Suprapubic skin (tissue), 4 donors: ENCODE results near the gene NPY4R. TPM values are rescaled to one million over a fixed set of nuclear protein-coding genes. Genes with fewer than 3 reads are reported as not detected.
"Not testable (repeated sequence)": the region's sequence is repeated elsewhere in the genome, so short reads cannot be mapped to it uniquely, and the experiment has no call there.

Experiments
- DNase-seq, 2 donors: peaks; one replicate each; pipeline ENCODE4 v3.0.0-alpha.2; 2019; ENCODE audit warnings: low spot score in 2 of 2
- H3K27ac ChIP-seq: fragments of 200-600 bp; sonication (generic); one replicate; pipeline ENCODE4 v1.5.1; 2019
- H3K27me3 ChIP-seq: fragments of 200-600 bp; sonication (generic); one replicate; pipeline ENCODE4 v1.5.1; 2019
- H3K36me3 ChIP-seq: fragments of 200-600 bp; sonication (generic); one replicate; pipeline ENCODE4 v1.5.1; 2019
- H3K4me1 ChIP-seq: fragments of 200-600 bp; sonication (generic); one replicate; pipeline ENCODE4 v1.5.1; 2019
- H3K4me3 ChIP-seq: fragments of 200-600 bp; sonication (generic); one replicate; pipeline ENCODE4 v1.5.1; 2019; ENCODE audit warnings: mild to moderate bottlenecking
- H3K9me3 ChIP-seq: fragments of 200-600 bp; sonication (generic); one replicate; pipeline ENCODE4 v1.5.1; 2019
- WGBS: methylation state at CpG from one replicate; pipeline ENCODE4 v1.1.5; 2018; 5-methylcytosine and 5-hydroxymethylcytosine counted together
- total RNA-seq, 4 donors: library from RNA; depleted of rRNA; stranded (reverse); fragments of >200 nt; gene quantifications; one replicate each; pipeline ENCODE4 v1.1.0, GENCODE V29; 2016

The NPY4R gene
- total RNA-seq, 4 donors from 2014 or later, result 0.39 to 3.8 (median 0.78) TPM

DNA sequence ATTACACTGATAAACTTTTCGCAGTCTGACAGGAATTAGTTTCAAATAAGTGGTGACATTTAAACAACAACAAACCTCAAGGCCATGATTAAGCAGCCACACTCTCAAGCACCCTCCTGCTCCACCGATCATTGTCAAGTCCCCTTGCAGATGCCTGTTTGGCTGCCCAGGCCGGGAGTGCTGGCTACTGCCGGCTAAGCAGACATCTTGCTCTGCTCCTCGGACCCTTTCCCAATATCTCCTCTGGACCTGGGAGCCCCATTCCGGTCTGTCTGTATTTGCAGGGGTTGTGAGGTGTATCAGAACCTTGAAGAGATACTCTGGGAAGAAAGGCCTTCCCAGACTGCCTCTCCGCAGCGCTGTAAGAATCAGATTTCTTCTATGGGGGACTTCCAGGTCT lies 14.9 kb downstream of the NPY4R start:
- not testable (repeated sequence) for H3K4me3 ChIP-seq, DNase-seq, H3K9me3 ChIP-seq, H3K4me1 ChIP-seq, H3K36me3 ChIP-seq, H3K27me3 ChIP-seq, H3K27ac ChIP-seq
- WGBS, result 90% methylated on average over 7 of the region's 8 CpGs

- 95% methylated on average over 3 of the region's 5 CpGs for WGBS
- not testable (repeated sequence) for H3K4me1 ChIP-seq, H3K27me3 ChIP-seq, H3K27ac ChIP-seq, H3K9me3 ChIP-seq, DNase-seq, H3K4me3 ChIP-seq, H3K36me3 ChIP-seq
Observed at GRCh38 chr10:46447439-46447838, 18.3 kb downstream of the NPY4R start.

DNA sequence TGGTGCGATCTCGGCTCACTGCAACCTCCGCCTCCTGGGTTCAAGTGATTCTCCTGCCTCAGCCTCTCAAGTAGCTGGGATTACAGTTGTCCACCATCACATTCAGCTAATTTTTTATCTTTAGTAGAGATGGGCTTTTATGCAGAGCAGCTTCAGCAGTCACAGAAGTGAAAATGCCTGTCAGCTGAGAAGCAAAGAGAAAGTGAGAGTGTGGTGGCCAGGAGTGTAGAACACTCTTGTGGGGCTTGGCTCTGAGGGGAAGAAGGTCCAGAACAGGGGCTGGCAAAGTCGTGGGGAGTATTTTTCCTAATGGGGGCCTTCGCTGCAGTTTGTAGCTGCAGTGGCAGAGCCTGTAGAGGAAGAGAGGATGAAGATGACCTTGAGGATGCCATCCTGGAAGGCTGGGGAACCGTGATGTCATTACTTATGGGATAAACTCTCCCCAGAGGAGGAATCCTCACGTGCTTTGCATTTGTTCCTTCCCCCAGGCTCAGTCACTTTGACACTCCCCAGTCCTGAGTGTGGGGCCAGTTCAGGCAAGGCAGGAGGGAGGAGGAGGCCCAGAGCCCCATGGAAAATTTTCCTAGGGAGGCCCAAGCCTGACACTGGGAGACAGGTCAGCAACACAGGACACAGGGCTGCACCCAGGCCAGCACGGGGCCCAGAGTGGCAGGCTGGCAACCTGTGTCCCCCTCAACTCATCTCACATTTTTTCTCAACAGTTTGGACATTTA lies 20.2 kb downstream of the NPY4R start:
- not testable (repeated sequence) for DNase-seq, H3K4me3 ChIP-seq, H3K36me3 ChIP-seq, H3K27me3 ChIP-seq, H3K27ac ChIP-seq, H3K4me1 ChIP-seq, H3K9me3 ChIP-seq
- 90% methylated on average over 3 of the region's 8 CpGs for WGBS

DNA sequence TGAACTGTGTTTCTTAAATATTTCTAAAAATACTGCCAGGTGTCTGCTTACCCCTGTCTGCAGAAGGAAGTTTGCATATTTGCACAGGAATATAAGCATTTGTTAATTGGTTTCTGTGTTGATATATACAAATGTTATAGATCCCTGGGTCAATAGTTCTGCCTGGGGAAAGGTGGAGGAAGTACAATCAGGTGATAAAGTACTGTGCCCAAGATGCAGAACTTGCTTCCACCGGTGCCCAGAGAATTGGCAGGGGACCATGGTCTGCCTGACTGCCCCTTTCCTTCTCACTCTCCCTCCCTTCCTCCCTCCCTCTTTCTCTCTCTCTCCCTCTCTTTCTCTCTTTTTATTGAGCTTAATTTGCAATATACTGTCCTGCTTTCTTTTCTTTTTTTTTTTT lies 22.3 kb downstream of the NPY4R start:
- 17% methylated on average over 1 of the region's 1 CpG for WGBS
- H3K27me3 ChIP-seq, H3K9me3 ChIP-seq, H3K27ac ChIP-seq, H3K4me1 ChIP-seq, DNase-seq, H3K4me3 ChIP-seq, H3K36me3 ChIP-seq: not testable (repeated sequence)

DNA sequence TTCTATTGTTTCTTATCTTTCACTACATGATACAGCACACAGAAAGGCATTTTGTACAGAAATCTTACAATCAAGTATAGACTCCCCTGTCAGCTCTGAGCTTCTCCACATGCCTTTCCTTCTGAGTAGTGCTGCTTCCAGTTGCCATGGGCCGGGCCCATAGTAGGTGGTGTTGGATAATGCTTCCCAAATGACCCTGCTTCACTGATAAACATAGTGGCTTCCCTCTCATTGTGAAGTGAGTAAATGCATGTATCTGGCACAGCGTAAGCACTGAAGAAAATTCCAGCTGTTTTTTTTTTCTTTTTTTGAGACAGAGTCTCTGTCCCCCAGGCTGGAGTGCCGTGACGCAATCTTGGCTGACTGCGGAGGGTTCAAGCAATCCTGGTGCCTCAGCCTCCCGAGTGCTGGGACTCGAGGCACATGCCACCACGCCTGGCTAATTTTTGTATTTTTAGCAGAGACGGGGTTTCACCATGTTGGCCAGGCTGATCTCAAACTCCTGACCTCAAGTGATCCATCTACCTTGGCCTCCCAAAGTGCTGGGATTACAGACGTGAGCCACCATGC lies 23.0 kb downstream of the NPY4R start:
- not testable (repeated sequence) for H3K27ac ChIP-seq, H3K27me3 ChIP-seq, DNase-seq, H3K36me3 ChIP-seq, H3K9me3 ChIP-seq, H3K4me1 ChIP-seq, H3K4me3 ChIP-seq
- WGBS, result 57% methylated on average over 10 of the region's 10 CpGs

DNA sequence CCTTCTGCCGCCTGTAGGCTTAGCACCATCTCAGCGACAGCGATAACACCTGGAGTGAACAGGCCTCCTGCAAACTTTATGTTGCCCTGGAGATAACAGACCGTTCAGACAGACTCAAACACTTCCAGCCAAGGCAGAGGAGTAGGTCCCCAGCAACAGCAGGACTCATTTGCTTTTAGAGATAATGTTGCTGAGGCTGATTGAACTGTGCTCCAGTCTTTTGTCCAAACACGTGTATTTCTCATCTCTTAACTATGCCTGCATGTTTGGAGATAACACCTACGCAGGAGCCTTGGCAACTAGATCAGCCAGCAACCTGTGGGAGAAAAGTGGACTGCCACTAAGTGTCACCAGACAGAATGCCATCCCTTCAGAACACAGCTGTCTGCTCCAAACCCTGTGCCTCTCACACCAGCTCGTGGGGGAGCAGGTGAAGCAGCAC lies 23.9 kb downstream of the NPY4R start:
- not testable (repeated sequence) for H3K36me3 ChIP-seq, DNase-seq, H3K27me3 ChIP-seq, H3K4me3 ChIP-seq, H3K4me1 ChIP-seq, H3K27ac ChIP-seq, H3K9me3 ChIP-seq
- 56% methylated on average over 3 of the region's 7 CpGs for WGBS

DNA sequence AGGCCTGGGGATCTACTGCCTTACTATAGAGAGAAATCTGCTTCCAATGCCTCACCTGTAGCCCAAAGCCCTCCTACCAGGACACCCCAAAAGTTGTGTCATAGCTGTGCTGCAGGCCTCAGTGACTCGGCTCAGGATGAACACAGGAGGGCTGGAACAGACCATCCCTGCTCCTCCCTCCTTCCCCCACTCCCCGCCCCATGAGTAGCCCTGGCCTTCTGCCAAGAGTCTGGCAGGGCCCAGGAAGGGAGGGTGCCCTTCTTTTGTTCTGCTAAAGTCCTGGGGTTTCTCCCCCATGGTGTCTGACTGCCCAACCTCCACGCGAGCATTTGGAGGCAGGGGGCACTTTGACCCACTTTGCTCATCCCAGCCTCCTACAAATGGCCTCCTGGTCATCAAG lies 24.8 kb downstream of the NPY4R start:
- not testable (repeated sequence) for H3K27ac ChIP-seq, H3K4me1 ChIP-seq, H3K4me3 ChIP-seq, H3K36me3 ChIP-seq, H3K9me3 ChIP-seq, DNase-seq, H3K27me3 ChIP-seq
- WGBS, result no CpG with 5 or more reads among the region's 4 CpGs

- DNase-seq, H3K27ac ChIP-seq, H3K4me3 ChIP-seq, H3K27me3 ChIP-seq, H3K4me1 ChIP-seq, H3K36me3 ChIP-seq, H3K9me3 ChIP-seq: not testable (repeated sequence)
- WGBS, result no CpG with 5 or more reads among the region's 2 CpGs
Observed at GRCh38 chr10:46423550-46423949, 42.2 kb downstream of the NPY4R start.

DNA sequence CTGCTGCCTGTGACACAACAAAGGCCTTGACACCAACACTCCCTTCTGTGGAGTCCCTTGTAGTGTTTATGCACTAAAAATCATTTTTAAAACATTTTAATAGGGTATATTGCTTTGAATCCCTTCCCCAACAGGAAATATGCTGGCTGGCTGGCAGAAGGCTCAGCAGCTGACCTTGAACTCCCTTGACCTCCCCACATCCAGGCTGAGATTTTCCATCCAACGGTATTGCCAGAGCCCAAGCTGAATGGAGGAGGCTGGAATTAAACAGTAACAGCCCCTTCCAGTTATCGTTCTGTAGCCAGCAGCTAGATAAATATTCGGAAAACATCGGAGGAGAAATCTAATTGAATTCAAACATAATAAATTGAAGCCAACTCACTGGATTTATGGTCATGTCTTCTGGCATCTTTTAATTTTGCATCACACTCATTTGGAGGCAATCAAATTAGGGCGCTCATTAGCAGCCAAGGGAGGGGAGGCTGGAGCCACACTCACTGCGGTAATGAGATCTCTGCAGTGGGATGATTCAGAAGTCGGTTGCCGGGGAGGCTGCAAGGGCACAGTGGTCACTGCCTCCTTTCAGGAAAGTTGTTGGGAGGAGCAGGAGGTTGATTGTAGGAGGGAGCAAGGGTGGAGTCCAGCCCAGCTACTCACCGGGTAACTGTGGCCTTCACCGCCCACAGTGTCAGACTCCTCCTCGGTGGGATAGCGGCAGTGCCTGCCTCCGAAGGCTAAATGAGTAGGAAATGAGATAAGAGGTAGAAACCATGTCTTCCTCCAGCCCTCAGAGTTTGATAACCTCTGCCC lies 46.0 kb downstream of the NPY4R start:
- not testable (repeated sequence) for H3K36me3 ChIP-seq, H3K27ac ChIP-seq, H3K27me3 ChIP-seq, H3K9me3 ChIP-seq, H3K4me1 ChIP-seq, H3K4me3 ChIP-seq, DNase-seq
- WGBS, result no CpG with 5 or more reads among the region's 13 CpGs

DNA sequence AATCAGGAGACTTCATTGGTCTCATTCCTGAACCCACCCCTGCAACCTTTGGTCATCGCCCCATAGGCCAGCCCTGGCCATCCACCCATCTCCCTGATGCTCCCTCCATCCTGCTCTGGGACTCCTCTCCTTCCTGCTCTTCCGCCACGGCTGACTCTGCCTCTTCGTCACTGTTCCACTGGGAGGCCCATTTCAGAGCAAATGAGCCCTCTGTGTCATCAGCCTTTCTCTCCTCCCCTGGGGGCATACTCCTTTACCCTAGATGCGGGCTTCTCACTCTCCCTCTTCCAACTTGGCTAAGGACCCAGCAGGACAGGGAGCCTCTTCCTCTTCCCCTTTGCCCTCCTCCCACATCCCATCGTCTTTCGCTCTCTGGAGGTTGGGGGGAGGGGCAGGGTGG lies 47.5 kb downstream of the NPY4R start:
- H3K4me3 ChIP-seq, H3K36me3 ChIP-seq, H3K27ac ChIP-seq, DNase-seq, H3K4me1 ChIP-seq, H3K27me3 ChIP-seq, H3K9me3 ChIP-seq: not testable (repeated sequence)
- WGBS, result 65% methylated on average over 4 of the region's 7 CpGs

DNA sequence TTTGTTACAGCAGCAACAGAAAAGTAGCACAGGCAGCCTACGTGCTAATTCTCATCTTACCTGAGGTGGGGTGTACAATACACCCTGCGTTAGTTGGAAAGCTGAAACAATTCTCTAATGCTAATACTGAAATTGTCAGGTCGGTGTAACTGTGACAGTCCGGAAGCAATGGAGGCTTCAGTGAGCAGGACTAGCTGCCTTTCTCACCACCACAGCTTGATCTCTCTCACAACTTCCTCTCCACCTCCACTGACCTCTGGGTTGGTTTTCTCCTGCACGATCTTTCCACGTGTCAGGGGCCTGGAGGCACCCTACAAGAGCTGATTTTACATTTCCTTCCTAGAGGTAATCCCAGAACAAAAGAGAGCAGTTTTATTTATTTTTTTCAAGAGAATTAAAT lies 50.5 kb downstream of the NPY4R start:
- H3K27me3 ChIP-seq, H3K4me1 ChIP-seq, DNase-seq, H3K4me3 ChIP-seq, H3K27ac ChIP-seq, H3K36me3 ChIP-seq, H3K9me3 ChIP-seq: not testable (repeated sequence)
- 85% methylated on average over 6 of the region's 6 CpGs for WGBS

GRCh38 chr10:46412665-46413064 lies 53.1 kb downstream of the NPY4R start:
- H3K36me3 ChIP-seq, H3K4me1 ChIP-seq, H3K27me3 ChIP-seq, H3K9me3 ChIP-seq, H3K27ac ChIP-seq, DNase-seq, H3K4me3 ChIP-seq: not testable (repeated sequence)
- no CpG with 5 or more reads among the region's 5 CpGs for WGBS

DNA sequence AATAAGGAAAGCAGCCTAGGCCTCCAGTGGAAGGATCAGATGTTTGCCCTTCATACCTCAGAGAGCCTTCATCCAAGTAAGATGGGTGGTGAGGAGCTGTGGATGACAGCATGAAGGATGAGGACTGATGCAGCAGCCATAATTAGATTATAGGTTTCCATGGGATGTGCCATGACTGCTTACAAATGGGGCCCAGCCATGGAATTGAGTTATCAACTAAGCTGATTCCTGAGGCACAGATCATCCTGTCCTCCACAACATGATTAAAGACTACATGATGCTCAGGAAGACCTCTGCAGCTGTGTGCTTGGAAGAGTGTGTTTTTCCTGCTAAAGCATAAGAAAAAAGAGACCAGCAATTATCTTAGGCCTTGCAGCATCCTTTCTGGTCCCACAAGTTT lies 54.6 kb downstream of the NPY4R start:
- not testable (repeated sequence) for H3K4me3 ChIP-seq, DNase-seq, H3K4me1 ChIP-seq, H3K9me3 ChIP-seq, H3K27me3 ChIP-seq, H3K27ac ChIP-seq, H3K36me3 ChIP-seq
